ENCODE measurements around the gene ITIH5.

DNA sequence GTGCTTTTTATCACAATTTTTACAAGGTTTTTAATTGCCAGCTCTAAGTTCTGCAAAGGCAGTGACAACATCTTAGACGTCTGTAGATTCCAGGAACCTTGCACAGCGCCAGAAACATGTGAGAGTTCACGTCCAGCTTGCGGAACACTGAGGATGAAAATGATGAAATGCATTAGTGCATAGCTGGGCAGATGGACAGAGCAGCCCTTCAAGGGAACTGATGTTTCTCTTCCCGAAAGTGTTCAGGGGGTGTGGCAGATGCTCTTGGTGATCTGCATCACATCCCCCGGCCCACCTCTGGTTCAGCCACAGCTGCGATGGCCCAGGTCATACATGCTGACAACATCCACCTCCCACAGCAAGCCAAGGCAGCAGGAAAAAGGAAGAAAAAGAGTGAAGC, 40.9 kb downstream of the ITIH5 start:
- TF ChIP-seq, protein P1, sequence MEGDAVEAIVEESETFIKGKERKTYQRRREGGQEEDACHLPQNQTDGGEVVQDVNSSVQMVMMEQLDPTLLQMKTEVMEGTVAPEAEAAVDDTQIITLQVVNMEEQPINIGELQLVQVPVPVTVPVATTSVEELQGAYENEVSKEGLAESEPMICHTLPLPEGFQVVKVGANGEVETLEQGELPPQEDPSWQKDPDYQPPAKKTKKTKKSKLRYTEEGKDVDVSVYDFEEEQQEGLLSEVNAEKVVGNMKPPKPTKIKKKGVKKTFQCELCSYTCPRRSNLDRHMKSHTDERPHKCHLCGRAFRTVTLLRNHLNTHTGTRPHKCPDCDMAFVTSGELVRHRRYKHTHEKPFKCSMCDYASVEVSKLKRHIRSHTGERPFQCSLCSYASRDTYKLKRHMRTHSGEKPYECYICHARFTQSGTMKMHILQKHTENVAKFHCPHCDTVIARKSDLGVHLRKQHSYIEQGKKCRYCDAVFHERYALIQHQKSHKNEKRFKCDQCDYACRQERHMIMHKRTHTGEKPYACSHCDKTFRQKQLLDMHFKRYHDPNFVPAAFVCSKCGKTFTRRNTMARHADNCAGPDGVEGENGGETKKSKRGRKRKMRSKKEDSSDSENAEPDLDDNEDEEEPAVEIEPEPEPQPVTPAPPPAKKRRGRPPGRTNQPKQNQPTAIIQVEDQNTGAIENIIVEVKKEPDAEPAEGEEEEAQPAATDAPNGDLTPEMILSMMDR (IDR thresholded peaks at IDR 0.05) = no peak
- no peak for TF ChIP-seq POLR2A (IDR thresholded peaks at IDR 0.05)
